PC-9 (cell line): ENCODE data around the gene ISG20. TPM values are rescaled to one million over a fixed set of nuclear protein-coding genes. Genes with fewer than 3 reads are reported as not detected.

Source experiments
- BruUV-seq: library from RNA; stranded (reverse); fragments of 400-500 nt; replicated peaks from 2 replicates; lab custom pipeline; 2021; lab: Mats Ljungman, UMichigan
- CTCF ChIA-PET: fragments of 300-600 bp; sonication (Branson Sonifier 250); formaldehyde crosslinking; loops from one replicate; lab custom pipeline; 2022; ENCODE audit warnings: antibody characterized with exemption; lab: Charles Lee
- POLR2A ChIA-PET: fragments of 300-600 bp; sonication (Branson Sonifier 250); formaldehyde crosslinking; loops from one replicate; lab custom pipeline; 2022; ENCODE audit warnings: antibody characterized with exemption; ENCODE audit not compliant: unreplicated experiment; lab: Charles Lee
- DNase-seq, 2 experiments: peaks; one replicate each; pipeline versions ENCODE4 v3.0.0 to v3.0.0-alpha.2; 2015 to 2022; ENCODE audit warnings: mixed read lengths in 1 of 2
- H2AFZ ChIP-seq: fragments of 200-600 bp; sonication (generic); 2 replicates; pipeline ENCODE4 v1.8.1; 2017; ENCODE audit warnings: antibody characterized with exemption
- H3F3A ChIP-seq: fragments of 200-600 bp; sonication (generic); 2 replicates; pipeline ENCODE4 v1.8.1; 2017; ENCODE audit warnings: antibody characterized with exemption, mild to moderate bottlenecking, low read depth; ENCODE audit not compliant: insufficient read depth
- H3K27ac ChIP-seq: fragments of 200-600 bp; sonication (generic); 2 replicates; pipeline ENCODE4 v1.6.1; 2016; ENCODE audit warnings: mixed run types
- H3K27me3 ChIP-seq: fragments of 200-600 bp; sonication (generic); 2 replicates; pipeline ENCODE4 v1.6.1; 2016; ENCODE audit warnings: low read depth, mixed run types; ENCODE audit not compliant: insufficient read depth
- H3K36me3 ChIP-seq: fragments of 200-600 bp; sonication (generic); 2 replicates; pipeline ENCODE4 v1.6.1; 2016; ENCODE audit warnings: low read depth, mixed run types
- H3K4me1 ChIP-seq: fragments of 200-600 bp; sonication (generic); replicated peaks from 2 replicates; pipeline ENCODE4 v1.6.1; 2016; ENCODE audit warnings: mixed run types; ENCODE audit not compliant: insufficient read depth
- H3K4me2 ChIP-seq: fragments of 200-600 bp; sonication (generic); 2 replicates; pipeline ENCODE4 v1.6.1; 2017; ENCODE audit warnings: mixed run types
- H3K4me3 ChIP-seq: fragments of 200-600 bp; sonication (generic); 2 replicates; pipeline ENCODE4 v1.6.1; 2016; ENCODE audit warnings: mixed run types
- H3K79me2 ChIP-seq: fragments of 200-600 bp; sonication (generic); 2 replicates; pipeline ENCODE4 v1.6.1; 2017; ENCODE audit warnings: low read depth, mixed run types
- H3K9me2 ChIP-seq: fragments of 200-600 bp; sonication (generic); 2 replicates; pipeline ENCODE4 v1.8.1; 2017; ENCODE audit warnings: mild to moderate bottlenecking; ENCODE audit not compliant: insufficient read depth
- H3K9me3 ChIP-seq: fragments of 200-600 bp; sonication (generic); 2 replicates; pipeline ENCODE4 v1.8.1; 2016; ENCODE audit warnings: low read depth; ENCODE audit not compliant: insufficient read depth
- H4K20me1 ChIP-seq: fragments of 200-600 bp; sonication (generic); 2 replicates; pipeline ENCODE4 v1.8.1; 2017; ENCODE audit not compliant: insufficient read depth
- EZH2 ChIP-seq: fragments of 200-600 bp; sonication (generic); IDR thresholded peaks from 2 replicates; pipeline ENCODE4 v1.8.0; 2017; ENCODE audit warnings: antibody characterized with exemption, low read depth
- intact Hi-C: fragments of 100-400 bp; cut with micrococcal nuclease; formaldehyde crosslinking; loops from one replicate; pipeline ENCODE4 v1.10.0; 2022; ENCODE audit not compliant: unreplicated experiment
- total RNA-seq: library from RNA; stranded (reverse); gene quantifications from 2 replicates; pipeline ENCODE4 v1.2.3, GENCODE V29; 2021
- TF ChIP-seq, protein P1 (sequence below): fragments of 200-600 bp; sonication (generic); conservative IDR thresholded peaks from 2 replicates; pipeline ENCODE4 v1.6.1; 2017; ENCODE audit warnings: mixed run types, antibody characterized with exemption, mild to moderate bottlenecking, moderate library complexity

The ISG20 gene
- total RNA-seq, 1 experiment from 2014 or later, result 2.5 TPM

- no peaks in the 10 kb centered on the region for H4K20me1 ChIP-seq
- no peak overlapping the region for H3K27ac ChIP-seq
- CTCF ChIA-PET, result interaction anchor here (1.4 kb wide), 1 partner anchor 20 kb away, joined by 3 read pairs; the partner anchor contains the start of gene ISG20
- H3K36me3 ChIP-seq, result no peaks in the 10 kb centered on the region
- H2AFZ ChIP-seq, result no peak overlapping the region
- TF ChIP-seq, protein P1, sequence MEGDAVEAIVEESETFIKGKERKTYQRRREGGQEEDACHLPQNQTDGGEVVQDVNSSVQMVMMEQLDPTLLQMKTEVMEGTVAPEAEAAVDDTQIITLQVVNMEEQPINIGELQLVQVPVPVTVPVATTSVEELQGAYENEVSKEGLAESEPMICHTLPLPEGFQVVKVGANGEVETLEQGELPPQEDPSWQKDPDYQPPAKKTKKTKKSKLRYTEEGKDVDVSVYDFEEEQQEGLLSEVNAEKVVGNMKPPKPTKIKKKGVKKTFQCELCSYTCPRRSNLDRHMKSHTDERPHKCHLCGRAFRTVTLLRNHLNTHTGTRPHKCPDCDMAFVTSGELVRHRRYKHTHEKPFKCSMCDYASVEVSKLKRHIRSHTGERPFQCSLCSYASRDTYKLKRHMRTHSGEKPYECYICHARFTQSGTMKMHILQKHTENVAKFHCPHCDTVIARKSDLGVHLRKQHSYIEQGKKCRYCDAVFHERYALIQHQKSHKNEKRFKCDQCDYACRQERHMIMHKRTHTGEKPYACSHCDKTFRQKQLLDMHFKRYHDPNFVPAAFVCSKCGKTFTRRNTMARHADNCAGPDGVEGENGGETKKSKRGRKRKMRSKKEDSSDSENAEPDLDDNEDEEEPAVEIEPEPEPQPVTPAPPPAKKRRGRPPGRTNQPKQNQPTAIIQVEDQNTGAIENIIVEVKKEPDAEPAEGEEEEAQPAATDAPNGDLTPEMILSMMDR, result no peak
- no peak for TF ChIP-seq EZH2
- POLR2A ChIA-PET, result interaction anchor here (0.6 kb wide), 1 partner anchor 261 kb away, joined by 8 read pairs; no protein-coding TSS in a partner anchor
- no peaks in the 10 kb centered on the region for H3K9me2 ChIP-seq
- H3K9me3 ChIP-seq, result no peaks in the 10 kb centered on the region
- intact Hi-C loops, result loop anchor here (2.0 to 10.0 kb wide), 3 partner anchors 42 to 584 kb away; partner anchors contain the start of gene FANCI
- H3K4me3 ChIP-seq, result no peak overlapping the region
- peak overlapping the region; percentile 59 for H3K4me2 ChIP-seq
- H3F3A ChIP-seq, result peaks cover 9% of the 10 kb centered on the region; the same call in 1 of the 2 replicates
- BruUV-seq, result TSS peak; percentile 33
- no peak for DNase-seq
- no peaks in the 10 kb centered on the region for H3K27me3 ChIP-seq
- H3K79me2 ChIP-seq, result no peaks in the 10 kb centered on the region
- H3K4me1 ChIP-seq, result peaks cover 21% of the 10 kb centered on the region
Observed at GRCh38 chr15:88658070-88658965, 19.5 kb downstream of the ISG20 start.

DNA sequence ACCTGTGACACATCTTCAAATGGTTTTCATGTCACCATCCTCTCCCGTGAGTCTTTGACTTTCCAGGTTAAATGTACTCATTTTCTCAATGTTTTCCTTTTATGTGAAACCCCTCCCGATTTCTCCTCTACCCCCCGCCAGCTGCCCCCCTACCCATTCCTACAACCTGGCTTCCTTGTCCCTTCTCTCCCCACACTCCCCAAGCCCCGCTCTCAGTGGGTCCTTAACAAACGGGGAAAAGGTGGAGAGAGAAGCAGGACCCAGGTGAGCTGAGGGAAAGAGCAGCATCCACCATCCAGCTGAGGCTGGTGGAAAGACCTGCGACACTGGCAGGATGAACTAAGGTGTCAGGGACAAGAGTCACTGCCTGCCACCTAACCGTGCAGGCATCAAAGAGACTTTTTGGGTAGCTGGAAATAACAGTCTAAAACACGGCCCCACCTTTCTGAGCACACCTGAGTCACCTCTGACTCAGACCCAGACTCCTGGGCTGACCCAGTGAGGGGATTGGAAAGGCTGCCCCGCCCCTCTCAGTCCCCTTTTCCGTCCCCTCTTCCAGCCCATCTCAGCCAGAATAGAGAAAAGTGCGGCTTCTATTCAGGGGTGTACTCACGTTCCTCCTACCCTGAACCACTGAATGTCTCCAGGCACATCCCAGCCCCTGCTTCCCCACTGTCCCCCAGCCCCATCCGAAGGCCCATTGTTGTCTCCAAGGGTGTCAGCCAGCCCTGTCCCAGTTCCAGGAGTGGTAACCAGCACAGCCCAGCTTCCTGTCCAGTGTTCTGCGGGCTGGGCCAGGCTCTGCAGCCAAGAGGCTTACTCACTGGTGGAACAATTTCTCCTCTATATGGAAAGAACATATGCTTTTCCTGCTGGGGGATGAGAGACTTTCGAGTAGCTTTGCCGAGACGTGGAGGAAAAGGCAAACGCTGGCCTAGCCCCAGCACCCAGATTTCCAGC lies 20.4 kb downstream of the ISG20 start:
- CTCF ChIA-PET, result interaction anchor here (1.4 kb wide), 1 partner anchor 21 kb away, joined by 3 read pairs; the partner anchor contains the start of gene ISG20
- H3K9me3 ChIP-seq, result no peaks in the 10 kb centered on the region
- peak; percentile 55 to 58 for DNase-seq
- no peaks in the 10 kb centered on the region for H3K79me2 ChIP-seq
- H3K4me1 ChIP-seq, result peaks cover 21% of the 10 kb centered on the region
- no peaks in the 10 kb centered on the region for H3K27me3 ChIP-seq
- peak overlapping the region; percentile 6; the same call in 1 of the 2 replicates for H3K4me3 ChIP-seq
- H3K27ac ChIP-seq, result no peak overlapping the region
- H2AFZ ChIP-seq, result peak overlapping the region; percentile 61; the same call in 1 of the 2 replicates
- H3F3A ChIP-seq, result peaks cover 9% of the 10 kb centered on the region; the same call in 1 of the 2 replicates
- no peaks in the 10 kb centered on the region for H3K9me2 ChIP-seq
- BruUV-seq, result no TSS peak
- TF ChIP-seq, protein P1, result no peak
- TF ChIP-seq EZH2, result no peak
- POLR2A ChIA-PET, result no interaction called here
- no peaks in the 10 kb centered on the region for H3K36me3 ChIP-seq
- no peaks in the 10 kb centered on the region for H4K20me1 ChIP-seq
- peak overlapping the region; percentile 59 for H3K4me2 ChIP-seq
- intact Hi-C loops, result loop anchor here (2.0 to 10.0 kb wide), 3 partner anchors 42 to 583 kb away; partner anchors contain the start of gene FANCI
